GM18858 (cell line): Measurements from ENCODE around the gene TBX10.
"Not testable (repeated sequence)": the region's sequence is repeated elsewhere in the genome, so short reads cannot be mapped to it uniquely, and the experiment has no call there.

ENCODE experiments used
- ATAC-seq: cut with Tn5 transposase; IDR thresholded peaks from one replicate; pipeline ENCODE4 v1.9.1; 2021; ENCODE audit not compliant: unreplicated experiment

TBX10 gene

GRCh38 chr11:67639438-67639859 is at the start of gene TBX10:
TBX10 (minus strand) TSS chr11:67639763; CDS start chr11:67639472, 291 bp downstream.
- no peak for ATAC-seq

- ATAC-seq: no peak
Measured at GRCh38 chr11:67689178-67689577, 49.6 kb upstream of the TBX10 start.

- ATAC-seq: no peak
Measured at GRCh38 chr11:67687986-67688385, 48.4 kb upstream of the TBX10 start.

- not testable (repeated sequence) for ATAC-seq
Measured at GRCh38 chr11:67685641-67686332, 46.2 kb upstream of the TBX10 start.

- ATAC-seq: not testable (repeated sequence)
Measured at GRCh38 chr11:67682126-67683034, 42.8 kb upstream of the TBX10 start.

- no peak for ATAC-seq
Measured at GRCh38 chr11:67680696-67681470, 41.3 kb upstream of the TBX10 start.

GRCh38 chr11:67675058-67675747 is 35.6 kb upstream of the TBX10 start:
- ATAC-seq: no peak

GRCh38 chr11:67674442-67674871 is 34.9 kb upstream of the TBX10 start, which contains the start of gene ALDH3B2:
ALDH3B2 (minus strand) TSS chr11:67674623; CDS start chr11:67666935, 7,688 bp downstream.
- ATAC-seq: no peak

GRCh38 chr11:67673902-67674301 is 34.3 kb upstream of the TBX10 start:
- ATAC-seq: no peak

- ATAC-seq: no peak
Measured at GRCh38 chr11:67673358-67673757, 33.8 kb upstream of the TBX10 start.

GRCh38 chr11:67671211-67671520 is 31.6 kb upstream of the TBX10 start:
- no peak for ATAC-seq

- no peak for ATAC-seq
Measured at GRCh38 chr11:67670316-67671210, 31.0 kb upstream of the TBX10 start.

GRCh38 chr11:67668192-67668551 is 28.6 kb upstream of the TBX10 start:
- no peak for ATAC-seq

- no peak for ATAC-seq
Measured at GRCh38 chr11:67667490-67668191, 28.1 kb upstream of the TBX10 start.

- no peak for ATAC-seq
Measured at GRCh38 chr11:67666676-67667489, 27.3 kb upstream of the TBX10 start.

GRCh38 chr11:67666303-67666645 is 26.7 kb upstream of the TBX10 start:
- no peak for ATAC-seq

- no peak for ATAC-seq
Measured at GRCh38 chr11:67665541-67666302, 26.2 kb upstream of the TBX10 start.
